ENCODE results near the gene CWC25. TPM values are rescaled to one million over a fixed set of nuclear protein-coding genes. Genes with fewer than 3 reads are reported as not detected.

Gene CWC25
- polyA plus RNA-seq, 1 experiment = 15.3 TPM

- no peak for DNase-seq (ENCODE audit: low read depth, low spot score)
- ChIA-PET CTCF (interaction anchor here (0.6 to 1.5 kb wide), 4 partner anchors 11 to 296 kb away, joined by 3 to 5 read pairs (median 4); no protein-coding TSS in a partner anchor), POLR2A (interaction anchor here (0.6 to 6.5 kb wide), 10 partner anchors 9 to 1378 kb away, joined by 3 to 74 read pairs (median 6); partner anchors contain the start of genes DUSP14, PIP4K2B and RPL23)
- no peaks in the 10 kb centered on the region for H3K27me3 ChIP-seq (ENCODE audit: control insufficient read depth, insufficient read depth, low read length)
- H3K4me3 ChIP-seq (ENCODE audit: low read depth, low read length) = peak overlapping the region; percentile 98
- peak overlapping the region; percentile 81 for H3K27ac ChIP-seq (ENCODE audit: low read depth, low read length)
- no peaks in the 10 kb centered on the region; the same call in 1 of the 2 replicates for H3K9me3 ChIP-seq (ENCODE audit: control insufficient read depth, insufficient read depth, low read length)
- TF ChIP-seq CTCF (IDR thresholded peaks at IDR 0.05; ENCODE audit: low read depth, low read length) = no peak
Measured at GRCh38 chr17:38867968-38868816, 43.1 kb upstream of the CWC25 start.

DNA sequence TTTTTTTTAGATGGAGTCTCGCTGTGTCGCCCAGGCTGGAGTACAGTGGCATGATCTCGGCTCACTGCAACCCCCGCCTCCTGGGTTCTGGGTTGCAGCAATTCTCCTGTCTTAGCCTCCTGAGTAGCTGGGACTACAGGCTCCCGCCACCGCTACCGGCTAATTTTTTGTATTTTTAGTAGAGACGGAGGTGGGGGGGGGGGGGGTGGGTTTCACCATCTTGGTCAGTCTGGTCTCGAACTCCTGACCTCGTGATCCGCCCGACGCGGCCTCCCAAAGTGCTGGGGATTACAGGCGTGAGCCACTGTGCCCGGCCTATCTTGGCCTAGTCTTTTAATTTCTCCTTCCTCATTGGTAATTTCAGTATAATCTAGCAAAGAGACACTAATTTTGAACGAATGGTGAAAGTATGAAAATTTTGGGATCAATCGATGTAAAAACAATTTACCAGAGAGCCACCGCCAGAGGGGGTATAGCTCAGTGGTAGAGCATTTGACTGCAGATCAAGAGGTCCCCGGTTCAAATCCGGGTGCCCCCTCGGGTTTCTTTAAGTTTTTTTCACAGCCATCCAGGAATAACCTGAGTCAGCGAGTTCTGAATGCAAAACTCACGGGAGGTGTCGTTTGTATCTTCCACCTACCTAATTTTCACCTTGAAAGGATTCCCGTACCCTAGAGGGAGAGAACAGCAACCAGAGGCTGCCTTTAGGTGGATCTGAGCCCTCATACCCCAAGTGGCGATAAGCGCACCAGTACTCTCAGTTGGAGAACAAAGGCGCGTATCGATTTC lies 42.3 kb upstream of the CWC25 start:
- Histone ChIP-seq H3K27me3 (ENCODE audit: control insufficient read depth, insufficient read depth, low read length) (no peaks in the 10 kb centered on the region), H3K4me3 (ENCODE audit: low read depth, low read length) (peak overlapping the region; percentile 98), H3K27ac (ENCODE audit: low read depth, low read length) (peak overlapping the region; percentile 81), H3K9me3 (ENCODE audit: control insufficient read depth, insufficient read depth, low read length) (no peaks in the 10 kb centered on the region; the same call in 1 of the 2 replicates)
- ChIA-PET POLR2A (interaction anchor here (0.6 to 6.5 kb wide), 5 partner anchors 14 to 373 kb away, joined by 3 to 74 read pairs (median 4); partner anchors contain the start of gene RPL23), CTCF (interaction anchor here (0.6 to 1.3 kb wide), 6 partner anchors 30 to 600 kb away, joined by 3 to 6 read pairs (median 4); no protein-coding TSS in a partner anchor)
- peak; percentile 42 for TF ChIP-seq CTCF (IDR thresholded peaks at IDR 0.05; ENCODE audit: low read depth, low read length)
- no peak for DNase-seq (ENCODE audit: low read depth, low spot score)

DNA sequence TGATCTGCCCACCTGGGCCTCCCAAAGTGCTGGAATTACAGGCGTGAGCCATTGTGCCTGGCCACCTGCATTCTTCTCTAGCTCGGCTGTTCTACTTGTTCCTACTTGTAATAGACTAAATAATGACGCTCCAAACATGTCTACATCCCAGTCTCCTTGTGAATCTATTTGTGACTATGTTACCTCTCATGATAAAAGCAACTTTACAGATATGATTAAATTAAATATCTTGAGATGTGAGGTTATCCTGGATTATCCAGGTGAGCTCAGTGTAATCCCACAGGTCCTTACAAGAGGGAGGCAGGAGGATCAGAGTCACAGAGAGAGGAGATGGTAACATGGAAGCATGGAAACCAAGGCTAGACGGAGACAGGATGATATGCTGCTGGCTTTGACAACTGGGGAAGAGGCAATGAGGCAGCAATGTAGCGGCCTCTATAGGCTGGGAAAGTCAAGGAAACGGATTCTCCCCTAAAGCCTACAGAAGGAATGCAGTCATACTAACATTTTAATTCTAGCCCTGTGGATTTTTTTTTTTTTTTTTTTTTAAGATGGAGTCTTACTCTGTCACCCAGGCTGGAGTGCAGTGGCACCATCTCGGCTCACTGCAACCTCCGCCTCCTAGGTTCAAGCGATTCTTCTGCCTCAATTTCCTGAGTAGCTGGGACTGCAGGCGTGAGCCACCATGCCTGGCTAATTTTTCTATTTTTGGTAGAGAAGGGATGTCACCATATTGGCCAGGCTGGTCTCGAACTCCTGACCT lies 39.7 kb upstream of the CWC25 start:
- no peak for DNase-seq (ENCODE audit: low read depth, low spot score)

DNA sequence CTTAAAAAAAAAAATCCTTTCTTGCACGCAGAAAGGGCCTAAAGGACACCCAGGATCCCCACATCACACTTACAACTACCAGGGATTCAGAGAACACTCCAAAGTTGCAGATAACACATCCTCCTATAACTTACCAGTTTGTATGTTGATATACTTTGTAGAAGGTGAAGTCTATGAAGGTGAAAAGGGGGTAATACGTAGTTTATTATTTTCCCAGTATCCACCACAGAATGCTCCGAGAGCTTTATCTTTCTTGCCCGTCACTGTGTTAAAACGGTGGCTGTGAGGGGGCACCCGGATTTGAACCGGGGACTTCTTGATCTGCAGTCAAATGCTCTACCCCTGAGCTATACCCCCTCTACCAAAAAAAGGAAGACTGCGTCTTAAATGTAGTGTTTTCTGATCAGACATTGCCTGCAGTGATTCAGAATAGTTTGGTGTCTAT lies 36.3 kb upstream of the CWC25 start:
- Histone ChIP-seq H3K4me3 (ENCODE audit: low read depth, low read length) (no peak overlapping the region), H3K9me3 (ENCODE audit: control insufficient read depth, insufficient read depth, low read length) (no peaks in the 10 kb centered on the region), H3K27ac (ENCODE audit: low read depth, low read length) (no peak overlapping the region), H3K27me3 (ENCODE audit: control insufficient read depth, insufficient read depth, low read length) (no peaks in the 10 kb centered on the region)
- no peak for TF ChIP-seq CTCF (IDR thresholded peaks at IDR 0.05; ENCODE audit: low read depth, low read length)
- ChIA-PET POLR2A (interaction anchor here (0.7 to 1.5 kb wide), 2 partner anchors 8 to 13 kb away, joined by 3 to 5 read pairs; partner anchors contain the start of gene LASP1), CTCF (interaction anchor here (0.6 kb wide), 1 partner anchor 684 kb away, joined by 3 read pairs; no protein-coding TSS in a partner anchor)
- no peak for DNase-seq (ENCODE audit: low read depth, low spot score)

More for the DNA sequence above, 39.7 kb upstream of the CWC25 start:
- Histone ChIP-seq H3K27ac (ENCODE audit: low read depth, low read length) (no peak overlapping the region), H3K4me3 (ENCODE audit: low read depth, low read length) (no peak overlapping the region), H3K9me3 (ENCODE audit: control insufficient read depth, insufficient read depth, low read length) (no peaks in the 10 kb centered on the region), H3K27me3 (ENCODE audit: control insufficient read depth, insufficient read depth, low read length) (no peaks in the 10 kb centered on the region)
- ChIA-PET POLR2A (interaction anchor here (0.7 kb wide), 2 partner anchors 21 to 206 kb away, joined by 4 to 5 read pairs; no protein-coding TSS in a partner anchor), CTCF (no interaction called here)
- peak; percentile 58 for TF ChIP-seq CTCF (IDR thresholded peaks at IDR 0.05; ENCODE audit: low read depth, low read length)

All from AG04450 (cell line).